Thyroid gland (tissue), 4 donors: ENCODE measurements around the gene NDC80. TPM values are rescaled to one million over a fixed set of nuclear protein-coding genes. Genes with fewer than 3 reads are reported as not detected.

ENCODE experiments used
- DNase-seq, 2 donors: peaks; one replicate each; pipeline ENCODE4 v3.0.0-alpha.2; 2019
- H3K27ac ChIP-seq, 3 donors: fragments of 200-600 bp; sonication (generic); 1 replicate in 2 of 3; 2 replicates in 1 of 3; pipeline ENCODE4 v1.5.1; 2016 to 2019; ENCODE audit warnings: mild to moderate bottlenecking in 1 of 3, moderate library complexity in 1 of 3
- H3K27me3 ChIP-seq: fragments of 200-600 bp; sonication (generic); one replicate; pipeline ENCODE4 v1.5.1; 2019
- H3K36me3 ChIP-seq, 2 donors: fragments of 200-600 bp; sonication (generic); one replicate each; pipeline ENCODE4 v1.5.1; 2016 to 2019
- H3K4me1 ChIP-seq, 2 donors: fragments of 200-600 bp; sonication (generic); one replicate each; pipeline ENCODE4 v1.5.1; 2017 to 2019
- H3K4me3 ChIP-seq, 3 donors: fragments of 200-600 bp; sonication (generic); replicated peaks in 1 of 3; 1 replicate in 2 of 3; 2 replicates in 1 of 3; pipeline ENCODE4 v1.5.1; 2016; ENCODE audit warnings: mild to moderate bottlenecking in 1 of 3
- H3K9me3 ChIP-seq: fragments of 200-600 bp; sonication (generic); one replicate; pipeline ENCODE4 v1.5.1; 2017
- POLR2A ChIP-seq, 2 donors: fragments of 450-650 bp; IDR thresholded peaks; one replicate each; pipeline ENCODE4 v1.6.1; 2017; ENCODE audit warnings: antibody characterized with exemption in 2 of 2, mild to moderate bottlenecking in 2 of 2, moderate library complexity in 1 of 2
- WGBS, 2 donors: methylation state at CpG; one replicate each; pipeline ENCODE4 v1.1.5; 2017; 5-methylcytosine and 5-hydroxymethylcytosine counted together
- intact Hi-C: fragments of 100-400 bp; cut with DNase I; formaldehyde crosslinking; loops from one replicate; pipeline ENCODE4 v1.15.1; 2023
- total RNA-seq, 4 donors: library from RNA; depleted of rRNA; stranded (reverse); fragments of >200 nt; gene quantifications; one replicate each; pipeline ENCODE4 v1.2.3, GENCODE V29; 2016
- TF ChIP-seq, protein P1 (sequence below), 6 experiments: fragments of 200-600 bp in 3 of 6; fragments of 450-650 bp in 3 of 6; sonication (generic) in 3 of 6; IDR thresholded peaks; one replicate each; pipeline ENCODE4 v1.5.1; 2016 to 2019; ENCODE audit warnings: antibody characterized with exemption in 6 of 6, mild to moderate bottlenecking in 2 of 6, inconsistent platforms in 1 of 6, moderate library complexity in 1 of 6

Gene NDC80
- total RNA-seq, 4 donors from 2014 or later: 0.33 to 1.4 (median 0.81) TPM; not detected in 1

DNA sequence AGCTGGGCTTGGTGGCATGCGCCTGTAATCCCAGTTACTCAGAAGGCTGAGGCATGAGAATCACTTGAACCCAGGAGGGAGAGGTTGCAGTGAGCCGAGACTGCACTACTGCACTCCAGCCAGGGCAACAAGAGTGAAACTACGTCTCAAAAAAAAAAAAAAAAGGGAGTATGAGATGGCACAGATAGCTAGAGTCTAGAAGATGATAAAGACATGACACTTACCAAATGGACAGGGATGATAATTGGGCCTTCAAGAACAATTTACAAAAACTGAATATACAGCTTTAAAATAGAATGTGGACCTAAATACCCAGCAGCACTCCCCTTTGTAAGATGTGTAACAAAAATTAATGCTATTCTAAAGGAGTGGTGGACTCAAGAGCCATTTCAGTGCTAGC, 2.8 kb upstream of the NDC80 start:
- Histone ChIP-seq H3K36me3 (no peaks in the 10 kb centered on the region), H3K4me1 (peaks cover 5 to 13% of the 10 kb centered on the region in 2 donors), H3K27ac (no peak overlapping the region), H3K9me3 (no peaks in the 10 kb centered on the region), H3K27me3 (no peaks in the 10 kb centered on the region), H3K4me3 (no peak overlapping the region)
- WGBS, 2 donors: 96 to 98% methylated on average over 3 of the region's 3 CpGs
- intact Hi-C loops: no loop called here
- TF ChIP-seq, protein P1, sequence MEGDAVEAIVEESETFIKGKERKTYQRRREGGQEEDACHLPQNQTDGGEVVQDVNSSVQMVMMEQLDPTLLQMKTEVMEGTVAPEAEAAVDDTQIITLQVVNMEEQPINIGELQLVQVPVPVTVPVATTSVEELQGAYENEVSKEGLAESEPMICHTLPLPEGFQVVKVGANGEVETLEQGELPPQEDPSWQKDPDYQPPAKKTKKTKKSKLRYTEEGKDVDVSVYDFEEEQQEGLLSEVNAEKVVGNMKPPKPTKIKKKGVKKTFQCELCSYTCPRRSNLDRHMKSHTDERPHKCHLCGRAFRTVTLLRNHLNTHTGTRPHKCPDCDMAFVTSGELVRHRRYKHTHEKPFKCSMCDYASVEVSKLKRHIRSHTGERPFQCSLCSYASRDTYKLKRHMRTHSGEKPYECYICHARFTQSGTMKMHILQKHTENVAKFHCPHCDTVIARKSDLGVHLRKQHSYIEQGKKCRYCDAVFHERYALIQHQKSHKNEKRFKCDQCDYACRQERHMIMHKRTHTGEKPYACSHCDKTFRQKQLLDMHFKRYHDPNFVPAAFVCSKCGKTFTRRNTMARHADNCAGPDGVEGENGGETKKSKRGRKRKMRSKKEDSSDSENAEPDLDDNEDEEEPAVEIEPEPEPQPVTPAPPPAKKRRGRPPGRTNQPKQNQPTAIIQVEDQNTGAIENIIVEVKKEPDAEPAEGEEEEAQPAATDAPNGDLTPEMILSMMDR (IDR thresholded peaks at IDR 0.05): no peak
- no peak for TF ChIP-seq POLR2A (IDR thresholded peaks at IDR 0.05)
- no peak for DNase-seq

DNA sequence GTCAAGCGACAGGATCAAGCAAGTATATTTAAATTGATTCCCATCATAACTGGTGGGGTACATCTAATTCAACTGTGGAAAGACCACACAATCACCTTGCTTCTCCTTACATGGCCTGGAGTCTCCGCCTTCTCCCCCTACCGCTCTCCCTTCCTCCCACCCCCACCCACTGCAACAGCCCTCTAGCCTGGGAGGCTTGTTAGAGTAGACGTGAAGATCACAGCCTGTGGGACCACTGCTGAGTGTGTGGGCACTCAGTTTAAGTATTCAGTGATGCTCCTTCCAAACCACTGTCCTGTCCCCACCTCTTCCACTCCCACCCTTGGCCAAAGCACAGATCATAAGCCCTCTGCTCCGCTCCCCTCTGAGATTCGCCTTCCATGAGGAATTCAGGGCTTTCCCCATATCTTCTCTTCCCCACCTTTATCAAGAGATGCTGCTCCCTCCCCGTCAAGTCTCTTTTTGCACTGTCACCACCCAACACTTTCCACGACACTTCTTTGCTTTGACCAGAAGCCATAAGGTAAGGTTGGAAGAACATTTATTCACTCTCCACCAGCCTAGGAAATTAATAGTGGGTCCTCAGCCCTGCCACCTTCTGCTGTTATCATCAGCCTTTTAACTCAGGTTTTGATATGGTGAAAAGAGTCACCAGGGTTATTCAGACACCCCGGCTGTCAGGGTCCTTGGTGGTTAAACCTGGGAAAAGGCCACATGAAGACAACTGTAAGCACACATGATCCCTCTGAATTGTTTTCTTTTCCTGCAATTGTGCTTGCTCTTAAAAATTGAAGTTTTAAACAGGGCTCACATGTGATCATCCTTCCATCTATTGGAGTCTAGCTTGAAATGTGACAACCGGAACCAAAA, 1.8 kb upstream of the NDC80 start:
- H3K27ac ChIP-seq: no peak overlapping the region
- H3K4me1 ChIP-seq: peaks cover 5 to 13% of the 10 kb centered on the region in 2 donors
- H3K9me3 ChIP-seq: no peaks in the 10 kb centered on the region
- intact Hi-C loops: loop anchor here (10.0 kb wide), 1 partner anchor 85 kb away; the partner anchor contains the start of gene SMCHD1
- peak overlapping the region in 1 of 3 donors; percentile 73 for H3K4me3 ChIP-seq
- TF ChIP-seq, protein P1 (IDR thresholded peaks at IDR 0.05): no peak
- H3K36me3 ChIP-seq: no peaks in the 10 kb centered on the region
- WGBS, 2 donors: 86 to 92% methylated on average over 9 to 10 of the region's 10 CpGs
- no peaks in the 10 kb centered on the region for H3K27me3 ChIP-seq
- no peak for DNase-seq

DNA sequence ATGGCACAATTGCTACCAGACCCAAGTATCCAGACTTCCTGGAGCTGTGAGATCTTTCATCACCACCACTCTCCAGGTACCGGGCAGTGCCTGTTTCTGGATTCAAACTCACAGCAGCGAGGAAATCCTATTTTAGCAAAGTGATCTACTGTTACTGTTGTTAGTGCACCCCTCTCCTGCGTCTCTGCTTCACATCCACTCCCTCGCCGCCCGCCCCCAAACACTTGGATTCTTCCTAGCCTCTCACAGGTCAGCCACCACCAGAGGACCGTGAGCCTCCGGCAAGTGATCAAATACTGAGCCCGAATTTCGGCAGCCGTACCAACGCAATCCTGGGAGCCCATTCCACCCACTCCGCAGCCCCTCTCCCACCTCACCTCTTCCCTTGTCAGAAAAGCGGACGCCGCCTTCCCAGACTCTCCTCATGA, 571 bp upstream of the NDC80 start:
- WGBS, 2 donors: 0 to 1% methylated on average over 14 to 16 of the region's 16 CpGs
- H3K4me1 ChIP-seq: peaks cover 5 to 13% of the 10 kb centered on the region in 2 donors
- intact Hi-C loops: loop anchor here (10.0 kb wide), 1 partner anchor 84 kb away; the partner anchor contains the start of gene SMCHD1
- H3K27ac ChIP-seq: peak overlapping the region; percentile 98 to 99 (median 99)
- H3K9me3 ChIP-seq: no peaks in the 10 kb centered on the region
- TF ChIP-seq, protein P1 (IDR thresholded peaks at IDR 0.05): peak in 3 of 6 experiments; percentile 13 to 33 (median 21)
- no peak for TF ChIP-seq POLR2A (IDR thresholded peaks at IDR 0.05)
- H3K4me3 ChIP-seq: peak overlapping the region; percentile 24 to 73 (median 52)
- DNase-seq: peak; percentile 77
- no peaks in the 10 kb centered on the region for H3K27me3 ChIP-seq
- no peaks in the 10 kb centered on the region for H3K36me3 ChIP-seq

DNA sequence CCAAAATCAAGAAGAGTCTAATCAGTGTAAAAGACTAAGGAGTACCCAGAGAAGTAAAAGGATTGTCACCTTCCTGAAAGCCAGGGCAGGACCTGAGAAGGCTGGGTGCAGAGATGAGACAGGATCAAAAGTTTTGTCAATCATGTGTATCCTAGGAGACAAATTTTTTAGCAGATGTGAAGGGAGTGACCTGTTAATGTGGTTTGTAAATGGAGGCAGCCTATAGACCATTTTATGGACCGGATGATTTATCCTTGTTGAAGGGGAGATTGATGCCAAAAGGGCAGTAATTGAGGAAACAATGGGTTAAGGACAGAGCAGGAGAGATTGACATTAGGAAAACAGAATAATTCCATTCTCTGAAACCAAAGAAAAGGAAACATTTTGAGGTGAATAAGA, 813 bp downstream of the NDC80 start:
- TF ChIP-seq, protein P1 (IDR thresholded peaks at IDR 0.05): no peak
- no peak for TF ChIP-seq POLR2A (IDR thresholded peaks at IDR 0.05)
- H3K4me1 ChIP-seq: peaks cover 5 to 13% of the 10 kb centered on the region in 2 donors
- H3K36me3 ChIP-seq: no peaks in the 10 kb centered on the region
- H3K27me3 ChIP-seq: no peaks in the 10 kb centered on the region
- no peaks in the 10 kb centered on the region for H3K9me3 ChIP-seq
- H3K4me3 ChIP-seq: no peak overlapping the region
- H3K27ac ChIP-seq: no peak overlapping the region
- WGBS, 2 donors: 0 to 7% methylated on average over 1 of the region's 1 CpG
- DNase-seq: no peak
- intact Hi-C loops: loop anchor here (10.0 kb wide), 1 partner anchor 83 kb away; the partner anchor contains the start of gene SMCHD1

DNA sequence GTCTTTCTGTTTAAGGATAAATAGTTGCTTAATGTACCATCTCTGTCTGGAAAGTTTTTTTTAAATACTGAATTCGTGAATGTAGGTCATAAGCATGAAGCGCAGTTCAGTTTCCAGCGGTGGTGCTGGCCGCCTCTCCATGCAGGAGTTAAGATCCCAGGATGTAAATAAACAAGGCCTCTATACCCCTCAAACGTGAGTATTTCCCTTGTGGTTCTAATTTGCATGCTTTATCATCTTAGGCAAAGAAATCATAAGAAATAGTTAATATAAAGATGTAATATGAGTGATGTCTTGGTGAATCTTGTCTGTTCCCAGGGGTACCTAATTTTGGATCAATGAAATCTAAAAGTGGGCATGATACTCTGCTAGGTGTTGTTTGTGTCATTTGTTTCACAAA, 1.5 kb downstream of the NDC80 start:
- intact Hi-C loops: loop anchor here (10.0 kb wide), 1 partner anchor 82 kb away; the partner anchor contains the start of gene SMCHD1
- DNase-seq: no peak
- 28 to 34% methylated on average over 5 of the region's 5 CpGs for whole genome bisulfite sequencing, 2 donors
- Histone ChIP-seq H3K9me3 (no peaks in the 10 kb centered on the region), H3K27ac (no peak overlapping the region), H3K36me3 (no peaks in the 10 kb centered on the region), H3K4me3 (no peak overlapping the region), H3K27me3 (no peaks in the 10 kb centered on the region), H3K4me1 (peaks cover 5 to 13% of the 10 kb centered on the region in 2 donors)
- TF ChIP-seq, protein P1 (IDR thresholded peaks at IDR 0.05): no peak
- TF ChIP-seq POLR2A (IDR thresholded peaks at IDR 0.05): no peak
